Fibroblast of lung (primary cell): Measurements from ENCODE around the gene AADACL4. TPM values are rescaled to one million over a fixed set of nuclear protein-coding genes. Genes with fewer than 3 reads are reported as not detected.

Source experiments
- DNase-seq, 2 donors: peaks; one replicate each; pipeline versions ENCODE4 v3.0.0 to v3.0.0-alpha.2; 2010; ENCODE audit warnings: low read depth in 2 of 2
- H2AFZ ChIP-seq: 2 replicates; pipeline ENCODE4 v1.5.1; 2012; ENCODE audit warnings: low read length, control low read depth, inconsistent platforms
- H3K27ac ChIP-seq: 2 replicates; pipeline ENCODE4 v1.5.1; 2011; ENCODE audit warnings: low read length, control low read depth; ENCODE audit not compliant: insufficient read depth
- H3K27me3 ChIP-seq: 2 replicates; pipeline ENCODE4 v1.5.1; 2011; ENCODE audit warnings: mild to moderate bottlenecking, low read length; ENCODE audit not compliant: control insufficient read depth, insufficient read depth
- H3K36me3 ChIP-seq: 2 replicates; pipeline ENCODE4 v1.5.1; 2011; ENCODE audit warnings: low read length; ENCODE audit not compliant: control insufficient read depth, insufficient read depth
- H3K4me1 ChIP-seq: 2 replicates; pipeline ENCODE4 v1.5.1; 2011; ENCODE audit warnings: low read length; ENCODE audit not compliant: control insufficient read depth, insufficient read depth; ENCODE audit errors: extremely low read depth
- H3K4me2 ChIP-seq: 2 replicates; pipeline ENCODE4 v1.5.1; 2011; ENCODE audit warnings: low read length, control low read depth; ENCODE audit not compliant: insufficient read depth; ENCODE audit errors: extremely low read depth
- H3K4me3 ChIP-seq, 4 experiments: fragments of 200-600 bp in 1 of 4; sonication (generic) in 1 of 4; replicated peaks in 1 of 4; 2 replicates each; pipeline ENCODE4 v1.5.1; 2011 to 2016; ENCODE audit warnings: low read length in 4 of 4, low read depth in 3 of 4, mild to moderate bottlenecking in 3 of 4, control low read depth in 2 of 4, inconsistent platforms in 1 of 4, mixed read lengths in 1 of 4; ENCODE audit not compliant: insufficient read depth in 1 of 4; ENCODE audit errors: control extremely low read depth in 1 of 4
- H3K79me2 ChIP-seq: 2 replicates; pipeline ENCODE4 v1.5.1; 2012; ENCODE audit warnings: mild to moderate bottlenecking, low read length, inconsistent platforms; ENCODE audit not compliant: control insufficient read depth, insufficient read depth
- H3K9ac ChIP-seq: 2 replicates; pipeline ENCODE4 v1.5.1; 2011; ENCODE audit warnings: mild to moderate bottlenecking, low read length, control low read depth; ENCODE audit not compliant: insufficient read depth
- H3K9me3 ChIP-seq: 2 replicates; pipeline ENCODE4 v1.5.1; 2012; ENCODE audit warnings: low read depth, low read length; ENCODE audit not compliant: control insufficient read depth, insufficient read depth
- H4K20me1 ChIP-seq: 2 replicates; pipeline ENCODE4 v1.5.1; 2011; ENCODE audit warnings: low read length; ENCODE audit not compliant: control insufficient read depth, insufficient read depth; ENCODE audit errors: extremely low read depth
- EZH2 ChIP-seq: IDR thresholded peaks from 2 replicates; pipeline ENCODE4 v1.5.1; 2012; ENCODE audit warnings: low read length, control low read depth, mild to moderate bottlenecking; ENCODE audit errors: missing control alignments
- polyA plus RNA-seq, 2 donors: library from polyadenylated mRNA; depleted of rRNA in 1 of 2; stranded (reverse) in 1 of 2; unstranded in 1 of 2; fragments of >200 nt; gene quantifications; 2 replicates each; pipeline ENCODE4 v1.2.1, GENCODE V29; 2011 to 2012; ENCODE audit warnings: missing spikeins in 1 of 2
- total RNA-seq: library from RNA; depleted of rRNA; stranded (reverse); fragments of >200 nt; gene quantifications from 2 replicates; pipeline ENCODE4 v1.2.1, GENCODE V29; 2014
- TF ChIP-seq, protein P1 (sequence below), 2 donors: IDR thresholded peaks in 1 of 2; conservative IDR thresholded peaks in 1 of 2; 1 replicate in 1 of 2; 2 replicates in 1 of 2; pipeline ENCODE4 v1.5.1; 2011 to 2012; ENCODE audit warnings: low read length in 2 of 2, control low read depth in 1 of 2, inconsistent platforms in 1 of 2, low read depth in 1 of 2, mild to moderate bottlenecking in 1 of 2

The AADACL4 gene
- total and polyA plus RNA-seq, 2 donors (not counting 1 experiment from before 2014, with no cell fraction given) = not detected

DNA sequence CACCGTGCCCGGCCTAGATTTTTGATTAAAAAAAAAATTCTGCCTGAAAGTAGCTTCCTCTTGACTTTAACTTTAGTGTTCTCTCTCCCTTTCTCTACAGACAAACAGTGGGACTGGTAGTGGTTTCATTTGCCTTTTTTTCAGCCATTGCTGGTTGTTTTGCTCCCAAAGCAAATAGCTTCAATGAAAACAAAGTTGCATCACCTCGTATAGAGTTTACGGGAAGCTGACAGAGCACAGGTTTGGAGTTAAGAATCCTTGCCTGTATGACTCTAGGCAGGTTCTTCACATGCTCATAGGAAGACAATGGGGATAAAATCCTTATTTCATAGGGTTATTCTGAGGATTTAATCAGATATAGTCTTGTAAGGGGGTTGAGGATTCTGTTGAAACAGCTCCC, 21.6 kb downstream of the AADACL4 start:
- TF ChIP-seq, protein P1, sequence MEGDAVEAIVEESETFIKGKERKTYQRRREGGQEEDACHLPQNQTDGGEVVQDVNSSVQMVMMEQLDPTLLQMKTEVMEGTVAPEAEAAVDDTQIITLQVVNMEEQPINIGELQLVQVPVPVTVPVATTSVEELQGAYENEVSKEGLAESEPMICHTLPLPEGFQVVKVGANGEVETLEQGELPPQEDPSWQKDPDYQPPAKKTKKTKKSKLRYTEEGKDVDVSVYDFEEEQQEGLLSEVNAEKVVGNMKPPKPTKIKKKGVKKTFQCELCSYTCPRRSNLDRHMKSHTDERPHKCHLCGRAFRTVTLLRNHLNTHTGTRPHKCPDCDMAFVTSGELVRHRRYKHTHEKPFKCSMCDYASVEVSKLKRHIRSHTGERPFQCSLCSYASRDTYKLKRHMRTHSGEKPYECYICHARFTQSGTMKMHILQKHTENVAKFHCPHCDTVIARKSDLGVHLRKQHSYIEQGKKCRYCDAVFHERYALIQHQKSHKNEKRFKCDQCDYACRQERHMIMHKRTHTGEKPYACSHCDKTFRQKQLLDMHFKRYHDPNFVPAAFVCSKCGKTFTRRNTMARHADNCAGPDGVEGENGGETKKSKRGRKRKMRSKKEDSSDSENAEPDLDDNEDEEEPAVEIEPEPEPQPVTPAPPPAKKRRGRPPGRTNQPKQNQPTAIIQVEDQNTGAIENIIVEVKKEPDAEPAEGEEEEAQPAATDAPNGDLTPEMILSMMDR (conservative IDR thresholded peaks at IDR 0.05 in 1 of 2, IDR thresholded peaks at IDR 0.05 in 1 of 2; ENCODE audit: low read depth in 1 of 2, low read length in 2 of 2) = no peak
- no peak for TF ChIP-seq EZH2

DNA sequence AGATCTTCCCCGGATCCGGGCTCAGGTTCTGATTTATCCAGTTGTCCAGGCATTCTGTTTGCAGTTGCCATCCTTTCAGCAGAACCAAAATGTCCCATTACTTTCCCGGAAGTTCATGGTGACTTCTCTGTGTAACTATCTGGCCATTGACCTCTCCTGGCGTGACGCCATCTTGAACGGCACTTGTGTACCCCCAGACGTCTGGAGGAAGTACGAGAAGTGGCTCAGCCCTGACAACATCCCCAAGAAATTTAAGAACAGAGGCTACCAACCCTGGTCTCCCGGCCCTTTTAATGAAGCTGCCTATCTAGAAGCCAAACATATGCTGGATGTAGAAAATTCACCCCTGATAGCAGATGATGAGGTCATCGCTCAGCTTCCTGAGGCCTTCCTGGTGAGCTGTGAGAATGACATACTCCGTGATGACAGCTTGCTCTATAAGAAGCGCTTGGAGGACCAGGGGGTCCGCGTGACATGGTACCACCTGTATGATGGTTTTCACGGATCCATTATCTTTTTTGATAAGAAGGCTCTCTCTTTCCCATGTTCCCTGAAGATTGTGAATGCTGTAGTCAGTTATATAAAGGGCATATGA, 22.4 kb downstream of the AADACL4 start:
- Histone ChIP-seq H2AFZ (no peak overlapping the region), H3K27ac (no peak overlapping the region), H3K4me3 (no peak overlapping the region), H3K36me3 (no peaks in the 10 kb centered on the region), H3K4me1 (no peaks in the 10 kb centered on the region), H3K9me3 (no peaks in the 10 kb centered on the region), H3K4me2 (no peak overlapping the region), H4K20me1 (no peaks in the 10 kb centered on the region), H3K27me3 (no peaks in the 10 kb centered on the region), H3K9ac (no peak overlapping the region), H3K79me2 (no peaks in the 10 kb centered on the region)
- no peak for DNase-seq
- TF ChIP-seq, protein P1 (conservative IDR thresholded peaks at IDR 0.05 in 1 of 2, IDR thresholded peaks at IDR 0.05 in 1 of 2; ENCODE audit: low read depth in 1 of 2, low read length in 2 of 2) = no peak
- no peak for TF ChIP-seq EZH2

More for the DNA sequence above, 21.6 kb downstream of the AADACL4 start:
- DNase-seq = no peak
- no peak overlapping the region for H3K4me2 ChIP-seq
- no peak overlapping the region for H3K4me3 ChIP-seq
- H4K20me1 ChIP-seq = no peaks in the 10 kb centered on the region
- H3K4me1 ChIP-seq = no peaks in the 10 kb centered on the region
- no peak overlapping the region for H2AFZ ChIP-seq
- no peaks in the 10 kb centered on the region for H3K27me3 ChIP-seq
- no peak overlapping the region for H3K9ac ChIP-seq
- H3K36me3 ChIP-seq = no peaks in the 10 kb centered on the region
- no peaks in the 10 kb centered on the region for H3K9me3 ChIP-seq
- no peak overlapping the region for H3K27ac ChIP-seq
- no peaks in the 10 kb centered on the region for H3K79me2 ChIP-seq

DNA sequence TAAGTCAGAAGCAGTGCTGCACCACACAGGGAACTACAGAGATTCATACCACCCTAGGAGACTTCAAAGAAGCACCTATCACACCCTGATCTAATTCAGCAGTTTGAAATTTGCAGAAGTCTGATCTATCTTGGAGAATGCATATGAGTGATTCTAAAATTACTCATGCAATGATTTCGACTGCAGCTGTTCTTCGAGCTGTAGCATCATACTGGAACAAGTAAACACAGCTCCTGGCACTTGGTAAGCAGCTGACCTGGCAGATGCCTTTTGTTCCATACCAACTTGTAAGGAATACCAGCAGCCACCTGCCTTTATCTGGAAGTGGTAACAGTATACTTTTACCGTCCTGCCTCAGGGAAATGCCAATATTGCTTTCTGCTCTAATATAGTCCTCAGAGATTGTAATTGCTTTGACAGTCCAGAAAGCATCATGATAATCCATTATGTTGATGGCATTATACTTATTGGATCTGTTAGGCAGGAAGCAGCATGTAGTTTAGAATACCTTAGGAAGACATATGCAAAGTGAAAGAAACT, 25.7 kb downstream of the AADACL4 start:
- TF ChIP-seq EZH2 = no peak
- TF ChIP-seq, protein P1 (conservative IDR thresholded peaks at IDR 0.05 in 1 of 2, IDR thresholded peaks at IDR 0.05 in 1 of 2; ENCODE audit: low read depth in 1 of 2, low read length in 2 of 2) = no peak
- DNase-seq = no peak
- no peak overlapping the region for H3K27ac ChIP-seq

More for the DNA sequence above, 25.7 kb downstream of the AADACL4 start:
- no peaks in the 10 kb centered on the region for H3K27me3 ChIP-seq
- no peak overlapping the region for H3K4me3 ChIP-seq
- H3K4me2 ChIP-seq = no peak overlapping the region
- no peaks in the 10 kb centered on the region for H3K36me3 ChIP-seq
- H3K9me3 ChIP-seq = no peaks in the 10 kb centered on the region
- H3K9ac ChIP-seq = no peak overlapping the region
- no peaks in the 10 kb centered on the region for H3K4me1 ChIP-seq
- no peaks in the 10 kb centered on the region for H4K20me1 ChIP-seq
- no peak overlapping the region for H2AFZ ChIP-seq
- no peaks in the 10 kb centered on the region for H3K79me2 ChIP-seq
